ENCODE results near the gene DCAF15.
A peak's percentile ranks its signal among the peaks of the same experiment; 100 is the strongest.
"Not testable (repeated sequence)": the region's sequence is repeated elsewhere in the genome, so short reads cannot be mapped to it uniquely, and the experiment has no call there.

Gene DCAF15

DNA sequence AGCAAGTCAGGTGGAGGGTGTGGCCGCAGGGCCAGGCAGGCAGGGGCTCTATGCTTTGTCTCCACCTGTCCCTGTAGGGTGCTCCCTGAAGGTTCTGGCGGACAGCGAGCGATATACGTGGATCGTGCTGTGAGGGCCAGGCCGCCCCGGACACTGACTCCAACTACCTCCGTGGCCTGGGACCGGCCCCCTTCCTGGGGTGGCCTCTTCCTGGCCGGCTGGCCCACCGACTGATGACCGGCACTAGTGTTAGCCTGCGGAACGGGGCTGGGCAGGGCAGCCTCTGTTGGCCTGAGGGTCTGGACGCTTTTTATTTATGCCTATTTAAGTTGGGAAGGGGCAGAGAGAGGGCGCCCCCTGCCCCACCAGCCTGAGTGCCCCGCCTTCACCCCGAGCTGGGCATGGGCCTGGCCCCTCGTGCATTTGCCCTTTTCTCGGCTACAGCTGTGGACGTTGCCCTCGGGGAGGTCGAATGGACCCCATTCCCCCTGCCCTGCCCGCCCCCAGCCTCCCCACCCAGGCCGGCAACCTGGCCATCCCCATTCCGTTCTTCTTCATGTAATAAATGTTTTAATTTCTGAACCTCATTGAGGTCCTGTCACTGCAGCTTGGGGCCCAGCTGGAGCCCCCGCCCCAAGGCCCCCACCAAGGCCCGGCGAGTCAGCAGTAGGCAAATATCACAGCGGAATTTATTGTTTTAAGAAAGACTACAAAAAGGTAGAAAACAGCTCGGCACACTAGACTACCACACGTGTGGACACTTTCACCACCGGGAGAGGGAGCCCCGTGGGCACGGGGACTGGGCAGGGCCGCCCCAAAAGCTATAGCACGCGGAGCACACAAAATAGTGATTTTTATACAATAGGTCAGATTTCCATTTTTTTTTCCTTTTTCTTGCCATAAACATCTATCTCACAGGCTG is 8.8 kb downstream of the DCAF15 start:
- DNase-seq: no peak

DNA sequence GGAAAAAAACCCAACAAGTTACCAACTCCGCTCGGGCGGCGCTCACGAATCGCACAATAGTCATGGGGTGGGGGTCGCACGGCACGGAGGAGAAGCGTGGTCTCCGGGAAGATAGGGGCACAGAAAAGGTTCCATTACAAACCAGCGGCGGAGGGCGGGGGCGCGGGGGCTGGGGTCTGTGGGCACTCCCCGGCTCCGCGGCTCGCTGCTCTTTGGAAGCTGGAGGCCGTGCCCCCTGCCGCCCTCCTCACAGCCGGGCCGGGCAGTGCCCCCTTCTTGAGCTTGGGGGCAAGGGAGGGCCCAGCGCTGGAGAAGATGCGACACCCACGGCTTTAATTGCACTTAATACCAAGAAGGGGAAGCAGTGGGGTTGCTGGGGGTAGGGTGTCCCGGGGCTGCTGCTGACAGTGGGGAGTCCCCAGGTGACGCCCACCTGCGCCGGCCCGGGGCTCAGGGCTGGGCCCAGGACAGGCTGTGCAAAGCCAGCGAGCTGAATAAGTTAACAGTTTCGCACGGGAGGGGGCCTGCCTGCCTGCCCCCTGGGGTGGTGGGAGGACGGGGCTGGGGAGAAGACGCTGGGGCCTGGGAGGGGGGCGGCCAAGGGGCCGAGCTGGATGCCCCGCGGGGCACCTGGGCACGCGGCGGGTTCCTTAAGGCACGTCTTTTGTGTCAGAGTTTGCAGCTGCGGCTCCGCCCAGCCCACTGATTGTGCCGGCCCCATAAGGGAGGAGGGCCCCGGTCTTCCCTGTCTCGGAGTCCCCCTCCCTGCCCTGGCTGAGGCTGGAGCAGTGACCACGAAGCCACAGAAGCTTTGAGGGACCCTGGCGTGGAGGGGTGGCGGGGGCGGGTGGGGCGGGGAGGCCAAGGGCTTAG is 9.8 kb downstream of the DCAF15 start:
- no peak for DNase-seq

- DNase-seq: no peak
Measured at GRCh38 chr19:13962699-13963602, 10.6 kb downstream of the DCAF15 start.

GRCh38 chr19:13963603-13964105 is 11.3 kb downstream of the DCAF15 start:
- DNase-seq: no peak

GRCh38 chr19:13964776-13965175 is 12.5 kb downstream of the DCAF15 start:
- no peak for DNase-seq

DNA sequence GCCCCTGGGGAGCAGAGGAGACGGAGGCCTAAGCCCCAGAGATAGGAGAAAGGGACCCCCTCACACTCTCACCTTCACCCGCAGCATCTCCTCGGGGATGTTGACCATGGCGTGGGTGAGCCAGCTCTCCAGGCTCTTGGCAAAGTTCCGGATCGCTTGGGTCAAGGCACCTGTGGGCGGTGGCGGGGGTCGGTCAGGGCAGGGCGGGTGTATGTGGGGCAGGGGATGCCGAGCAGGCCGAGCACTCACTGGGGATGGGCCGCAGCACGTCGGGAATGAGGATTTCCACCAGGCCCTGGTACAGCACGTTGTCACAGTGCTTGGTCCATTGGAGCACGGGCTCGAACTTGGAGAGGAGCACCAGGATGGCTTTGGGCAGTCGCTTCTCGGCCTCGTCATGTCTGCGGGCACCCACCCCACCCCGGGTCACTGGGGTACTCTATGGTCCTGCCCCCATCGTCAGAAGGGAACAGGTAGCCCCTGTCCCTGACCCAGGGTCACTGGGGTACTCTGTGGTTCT is 13.1 kb downstream of the DCAF15 start:
- DNase-seq: no peak

GRCh38 chr19:13965926-13966683 is 13.8 kb downstream of the DCAF15 start:
- no peak for DNase-seq

DNA sequence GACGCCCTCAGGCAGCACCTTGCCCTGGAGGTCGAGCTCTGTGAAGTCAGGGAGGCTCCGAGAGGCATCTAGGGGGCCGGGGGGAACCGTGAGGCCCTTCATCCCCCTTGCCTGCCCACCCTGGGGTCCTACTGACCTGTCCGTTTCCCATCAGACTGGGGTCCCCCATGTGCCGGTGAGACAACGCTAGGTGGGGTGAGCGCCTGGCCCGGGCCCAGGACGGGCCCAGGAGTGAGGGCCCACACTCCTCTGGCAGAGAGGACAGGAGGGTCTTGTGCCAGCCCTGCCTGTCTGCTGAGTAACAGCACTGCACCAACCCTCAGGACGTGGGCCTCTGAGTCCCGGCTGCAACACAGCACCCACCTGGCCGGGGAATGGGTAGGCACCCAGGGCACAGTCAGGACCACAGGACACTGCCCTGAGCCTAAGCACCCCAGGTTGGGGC is 14.4 kb downstream of the DCAF15 start:
- no peak for DNase-seq

DNA sequence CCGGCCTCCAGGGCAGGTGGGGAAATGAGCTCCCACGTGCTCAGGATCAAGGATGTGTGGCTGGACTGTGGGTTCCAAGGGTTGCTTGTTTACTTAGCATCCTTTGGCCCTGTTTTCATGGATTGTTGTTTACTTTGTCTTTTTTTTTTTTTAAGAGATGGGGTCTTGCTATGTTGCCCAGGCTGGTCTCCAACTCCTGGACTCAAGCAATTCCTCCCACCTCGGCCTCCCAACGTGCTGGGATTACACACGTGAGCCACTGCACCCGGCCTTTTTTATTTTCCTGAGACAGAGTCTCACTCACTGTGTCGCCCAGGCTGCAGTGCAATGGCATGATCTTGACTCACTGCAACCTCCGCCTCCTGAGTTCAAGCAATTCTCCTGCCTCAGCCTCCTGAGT is 14.9 kb downstream of the DCAF15 start:
- not testable (repeated sequence) for DNase-seq

GRCh38 chr19:13968383-13968935 is 16.1 kb downstream of the DCAF15 start:
- DNase-seq: no peak

- DNase-seq: no peak
Measured at GRCh38 chr19:13968999-13969398, 16.7 kb downstream of the DCAF15 start.

- no peak for DNase-seq
Measured at GRCh38 chr19:13969897-13970296, 17.6 kb downstream of the DCAF15 start.

- not testable (repeated sequence) for DNase-seq
Measured at GRCh38 chr19:13971868-13972267, 19.6 kb downstream of the DCAF15 start.

DNA sequence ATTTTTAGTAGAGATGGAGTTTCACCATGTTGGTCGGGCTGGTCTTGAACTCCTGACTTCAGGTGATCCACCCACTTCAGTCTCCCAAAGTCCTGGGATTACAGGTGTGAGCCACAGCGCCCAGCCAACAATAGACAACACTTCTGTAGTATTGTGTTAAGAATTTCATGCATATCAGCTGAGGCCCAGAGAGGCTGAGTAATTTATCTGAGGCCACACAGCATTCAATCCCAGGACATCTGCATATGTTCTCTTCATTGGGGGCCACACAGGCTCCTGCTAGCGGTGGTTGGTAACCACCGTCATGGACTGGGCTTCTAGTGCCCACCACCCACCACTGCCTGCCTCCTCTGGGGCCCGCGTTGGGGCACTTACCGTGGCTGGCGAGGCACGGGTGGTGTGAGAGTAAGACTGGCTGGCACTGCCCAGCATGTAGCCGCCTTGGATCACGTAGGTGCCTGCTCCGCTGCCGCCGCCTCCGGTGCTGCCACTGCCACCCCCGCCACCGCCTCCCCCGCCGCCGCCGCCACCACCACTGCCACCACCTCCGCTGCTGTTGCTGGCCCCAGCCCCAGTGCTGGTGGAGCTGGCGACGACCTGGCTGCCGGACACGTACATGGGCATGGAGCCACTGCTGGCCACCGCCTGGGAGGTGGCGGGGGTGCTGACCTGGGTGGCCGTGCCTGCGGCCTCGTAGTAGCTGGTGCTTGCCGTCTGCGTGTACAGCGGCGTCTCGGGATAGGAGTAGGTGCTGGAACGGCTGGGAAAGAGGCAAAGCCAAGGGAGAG is 20.3 kb downstream of the DCAF15 start:
- no peak for DNase-seq

- DNase-seq: not testable (repeated sequence)
Measured at GRCh38 chr19:13973479-13973878, 21.2 kb downstream of the DCAF15 start.

GRCh38 chr19:13974073-13974472 is 21.8 kb downstream of the DCAF15 start:
- peak; percentile 15 for DNase-seq

- DNase-seq: no peak
Measured at GRCh38 chr19:13975870-13976269, 23.6 kb downstream of the DCAF15 start.

GRCh38 chr19:13976446-13976845 is 24.1 kb downstream of the DCAF15 start:
- DNase-seq: no peak

DNA sequence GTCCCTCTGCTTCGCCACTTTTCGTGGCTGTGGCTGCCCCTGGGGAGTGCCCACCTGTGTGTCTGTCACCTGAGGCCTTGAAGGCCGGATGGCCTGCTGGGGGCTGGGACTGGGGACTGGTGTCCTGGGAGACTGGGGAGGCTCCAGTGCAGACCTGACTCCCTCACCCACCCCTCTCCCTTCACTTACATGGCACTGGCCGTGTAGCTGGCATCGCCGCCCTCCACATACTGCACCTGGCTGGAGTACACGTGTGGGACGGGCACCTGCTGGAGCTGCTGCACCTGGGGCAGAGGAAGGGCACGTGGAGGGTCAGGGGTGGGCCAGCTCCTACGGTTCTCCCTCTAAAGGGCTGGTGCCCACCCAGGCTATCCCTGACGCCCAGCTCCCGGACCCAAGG is 25.5 kb downstream of the DCAF15 start:
- DNase-seq: no peak

Data from stimulated activated naive CD4-positive, alpha-beta T cell treated with Interleukin-2 at 50 U/mL for 16 hours (primary cell).